H9 (cell line): ENCODE data around the gene TENM4. TPM values are rescaled to one million over a fixed set of nuclear protein-coding genes. Genes with fewer than 3 reads are reported as not detected.

Experiments used
- DNase-seq: peaks from one replicate; pipeline ENCODE4 v3.0.0-alpha.2; 2017
- H2AFZ ChIP-seq: one replicate; pipeline ENCODE4 v1.6.1; 2013; ENCODE audit warnings: mild to moderate bottlenecking, low read length, control low read depth, moderate library complexity
- H2AK5ac ChIP-seq: 2 replicates; pipeline ENCODE4 v1.6.1; 2013; ENCODE audit warnings: low read length, control low read depth, mixed read lengths; ENCODE audit not compliant: insufficient read length
- H2BK120ac ChIP-seq: one replicate; pipeline ENCODE4 v1.6.1; 2013; ENCODE audit warnings: low read depth, mild to moderate bottlenecking, low read length, control low read depth, inconsistent platforms; ENCODE audit not compliant: poor library complexity, severe bottlenecking
- H2BK12ac ChIP-seq: 2 replicates; pipeline ENCODE4 v1.6.1; 2013; ENCODE audit warnings: low read length, control low read depth, mixed read lengths, low read depth; ENCODE audit not compliant: insufficient read length
- H2BK15ac ChIP-seq: 2 replicates; pipeline ENCODE4 v1.6.1; 2013; ENCODE audit warnings: low read depth, low read length, control low read depth
- H2BK20ac ChIP-seq: one replicate; pipeline ENCODE4 v1.6.1; 2013; ENCODE audit warnings: low read depth, mild to moderate bottlenecking, low read length, control low read depth, inconsistent platforms; ENCODE audit not compliant: poor library complexity, severe bottlenecking
- H2BK5ac ChIP-seq: 2 replicates; pipeline ENCODE4 v1.6.1; 2013; ENCODE audit warnings: low read length, control low read depth, mixed read lengths; ENCODE audit not compliant: insufficient read length
- H3K14ac ChIP-seq: 2 replicates; pipeline ENCODE4 v1.6.1; 2013; ENCODE audit warnings: low read length, control low read depth; ENCODE audit not compliant: insufficient read depth
- H3K18ac ChIP-seq: 2 replicates; pipeline ENCODE4 v1.6.1; 2013; ENCODE audit warnings: low read depth, mild to moderate bottlenecking, mixed read lengths, low read length, control low read depth; ENCODE audit not compliant: insufficient read length
- H3K23ac ChIP-seq: 2 replicates; pipeline ENCODE4 v1.6.1; 2013; ENCODE audit warnings: low read length, control low read depth, mixed read lengths, low read depth; ENCODE audit not compliant: insufficient read length
- H3K23me2 ChIP-seq: 2 replicates; pipeline ENCODE4 v1.6.1; 2013; ENCODE audit warnings: low read depth, mild to moderate bottlenecking, mixed read lengths, low read length, control low read depth; ENCODE audit not compliant: insufficient read length, poor library complexity, severe bottlenecking
- H3K27ac ChIP-seq: 2 replicates; pipeline ENCODE4 v1.5.1; 2013; ENCODE audit warnings: low read length, control low read depth, mixed read lengths, low read depth; ENCODE audit not compliant: insufficient read length
- H3K27me3 ChIP-seq: 2 replicates; pipeline ENCODE4 v1.6.1; 2013; ENCODE audit warnings: low read length, control low read depth, inconsistent platforms; ENCODE audit not compliant: insufficient read depth
- H3K4ac ChIP-seq: 2 replicates; pipeline ENCODE4 v1.6.1; 2013; ENCODE audit warnings: low read depth, mild to moderate bottlenecking, control low read depth, inconsistent platforms, low read length, moderate library complexity
- H3K4me1 ChIP-seq: 2 replicates; pipeline ENCODE4 v1.6.1; 2013; ENCODE audit warnings: low read length, control low read depth, inconsistent platforms; ENCODE audit not compliant: insufficient read depth
- H3K4me2 ChIP-seq: 2 replicates; pipeline ENCODE4 v1.6.1; 2013; ENCODE audit warnings: low read length, control low read depth, mixed read lengths; ENCODE audit not compliant: insufficient read length, insufficient read depth
- H3K56ac ChIP-seq: 2 replicates; pipeline ENCODE4 v1.6.1; 2013; ENCODE audit warnings: low read depth, mild to moderate bottlenecking, mixed read lengths, low read length, control low read depth; ENCODE audit not compliant: insufficient read length
- H3K79me1 ChIP-seq: 2 replicates; pipeline ENCODE4 v1.6.1; 2013; ENCODE audit warnings: low read depth, mild to moderate bottlenecking, moderate library complexity, low read length, control low read depth, inconsistent platforms; ENCODE audit not compliant: insufficient read depth, poor library complexity, severe bottlenecking
- H3K79me2 ChIP-seq: 2 replicates; pipeline ENCODE4 v1.6.1; 2013; ENCODE audit warnings: low read length, control low read depth, inconsistent platforms; ENCODE audit not compliant: insufficient read depth
- H3K9ac ChIP-seq: 2 replicates; pipeline ENCODE4 v1.6.1; 2013; ENCODE audit warnings: low read length, control low read depth, mixed read lengths; ENCODE audit not compliant: insufficient read length; ENCODE audit errors: extremely low read depth
- H3K9me3 ChIP-seq: one replicate; pipeline ENCODE4 v1.6.1; 2013; ENCODE audit warnings: low read depth, low read length, inconsistent platforms; ENCODE audit not compliant: control insufficient read depth
- H3T11ph ChIP-seq: one replicate; pipeline ENCODE4 v1.6.1; 2013; ENCODE audit warnings: mild to moderate bottlenecking, low read length, control low read depth, inconsistent platforms
- H4K20me1 ChIP-seq: one replicate; pipeline ENCODE4 v1.6.1; 2013; ENCODE audit not compliant: control insufficient read depth, insufficient read length, insufficient read depth
- H4K5ac ChIP-seq: 2 replicates; pipeline ENCODE4 v1.6.1; 2013; ENCODE audit warnings: low read depth, mild to moderate bottlenecking, mixed read lengths, low read length, control low read depth; ENCODE audit not compliant: insufficient read length
- H4K8ac ChIP-seq: replicated peaks from 2 replicates; pipeline ENCODE4 v1.6.1; 2013; ENCODE audit warnings: low read length, control low read depth, mixed read lengths, low read depth; ENCODE audit not compliant: insufficient read length
- H4K91ac ChIP-seq: 2 replicates; pipeline ENCODE4 v1.6.1; 2013; ENCODE audit warnings: low read depth, mild to moderate bottlenecking, moderate library complexity, mixed read lengths, low read length, control low read depth; ENCODE audit not compliant: insufficient read length
- H3K27ac Mint-ChIP-seq, 3 experiments: 2 replicates in 2 of 3; 3 replicates in 1 of 3; pipeline ENCODE4 v1.8.0; 2020 to 2021; ENCODE audit warnings: mixed read lengths in 3 of 3, mild to moderate bottlenecking in 1 of 3, moderate library complexity in 1 of 3
- H3K27me3 Mint-ChIP-seq: 2 replicates; pipeline ENCODE4 v1.8.0; 2021; ENCODE audit warnings: low read depth, mild to moderate bottlenecking, moderate library complexity, mixed read lengths
- H3K36me3 Mint-ChIP-seq, 3 experiments: 2 replicates in 2 of 3; 3 replicates in 1 of 3; pipeline ENCODE4 v1.8.0; 2020 to 2021; ENCODE audit warnings: low read depth in 3 of 3, mixed read lengths in 3 of 3; ENCODE audit not compliant: insufficient read depth in 1 of 3
- H3K4me1 Mint-ChIP-seq, 2 experiments: 2 replicates each; pipeline ENCODE4 v1.8.0; 2020; ENCODE audit warnings: mixed read lengths in 2 of 2
- H3K4me3 Mint-ChIP-seq, 2 experiments: 2 replicates in 1 of 2; 3 replicates in 1 of 2; pipeline ENCODE4 v1.8.0; 2020 to 2021; ENCODE audit warnings: mild to moderate bottlenecking in 2 of 2, mixed read lengths in 2 of 2, moderate library complexity in 1 of 2
- H3K9me3 Mint-ChIP-seq, 2 experiments: 2 replicates in 1 of 2; 3 replicates in 1 of 2; pipeline ENCODE4 v1.8.0; 2020; ENCODE audit warnings: mild to moderate bottlenecking in 2 of 2, mixed read lengths in 2 of 2, moderate library complexity in 1 of 2
- CTCF ChIP-seq: fragments of 200-600 bp; sonication (generic); conservative IDR thresholded peaks from 3 replicates; pipeline ENCODE4 v1.8.0; 2021; ENCODE audit warnings: antibody characterized with exemption, mild to moderate bottlenecking
- WGBS: extraction: QIAGEN DNeasy Blood & Tissue Kit; methylation state at CpG from one replicate; pipeline ENCODE4 v1.1.7; 2013; ENCODE audit warnings: missing lambda C conversion rate, low lambda C conversion rate, mixed read lengths; ENCODE audit not compliant: insufficient read length; ENCODE audit errors: extremely low coverage; 5-methylcytosine and 5-hydroxymethylcytosine counted together
- total RNA-seq: library from RNA; stranded (reverse); gene quantifications from 2 replicates; pipeline ENCODE4 v1.2.1, GENCODE V29; 2021

The TENM4 gene
- total RNA-seq, 1 experiment from 2014 or later, result 4.6 TPM

- no peak overlapping the region for H3K9ac ChIP-seq
- no peaks in the 10 kb centered on the region for H3K9me3 ChIP-seq
- no peaks in the 10 kb centered on the region for H3K79me1 ChIP-seq
- no peak for DNase-seq
- no peak overlapping the region for H3K4me2 ChIP-seq
- no peak for TF ChIP-seq CTCF
- H3K27me3 ChIP-seq, result no peaks in the 10 kb centered on the region
- no peak overlapping the region for H2BK15ac ChIP-seq
- no peak overlapping the region for H4K5ac ChIP-seq
- no peak overlapping the region for H3K4me3 Mint-ChIP-seq
- no peak overlapping the region for H4K91ac ChIP-seq
- H3K4me1 Mint-ChIP-seq, result peaks cover 11 to 24% of the 10 kb centered on the region in 2 experiments
- no peak overlapping the region for H2BK120ac ChIP-seq
- H3K4ac ChIP-seq, result no peak overlapping the region
- no peaks in the 10 kb centered on the region; the same call in 1 of the 2 replicates for H3K27me3 Mint-ChIP-seq
- peaks cover 2% of the 10 kb centered on the region for H4K20me1 ChIP-seq
- H2AFZ ChIP-seq, result no peak overlapping the region
- H3K23me2 ChIP-seq, result no peaks in the 10 kb centered on the region
- peaks cover 2% of the 10 kb centered on the region for H3K4me1 ChIP-seq
- H2BK20ac ChIP-seq, result no peak overlapping the region
- no peak overlapping the region for H3T11ph ChIP-seq
- H2BK12ac ChIP-seq, result no peak overlapping the region
- no peak overlapping the region for H2AK5ac ChIP-seq
- no peaks in the 10 kb centered on the region for H3K36me3 Mint-ChIP-seq
- H3K18ac ChIP-seq, result no peak overlapping the region
- H2BK5ac ChIP-seq, result no peak overlapping the region
- H3K27ac Mint-ChIP-seq, result no peak overlapping the region
- no peaks in the 10 kb centered on the region for H3K79me2 ChIP-seq
- H3K23ac ChIP-seq, result no peak overlapping the region
- H4K8ac ChIP-seq, result no peak overlapping the region
- no peaks in the 10 kb centered on the region for H3K9me3 Mint-ChIP-seq
- WGBS, result no CpG with 5 or more reads among the region's 2 CpGs
- no peak overlapping the region for H3K56ac ChIP-seq
- no peak overlapping the region for H3K14ac ChIP-seq
- no peak overlapping the region for H3K27ac ChIP-seq
These were observed 633.5 kb downstream of the TENM4 start for GRCh38 chr11:78807351-78807750.
